HEK293 (cell line): Measurements from ENCODE around the gene MTHFSD.

Source experiments
- CTCF ChIA-PET: fragments of 350-600 bp; formaldehyde crosslinking; extraction: SDS; loops from one replicate; lab custom pipeline; 2021; ENCODE audit warnings: antibody characterized with exemption; lab: Yijun Ruan, JAX
- POLR2A ChIA-PET: fragments of 300-600 bp; formaldehyde crosslinking; extraction: SDS; loops from one replicate; lab custom pipeline; 2020; ENCODE audit warnings: antibody characterized with exemption, inconsistent platforms; lab: Yijun Ruan, JAX
- H3K27ac ChIP-seq: fragments of 200-500 bp; sonication (Bioruptor generic); 2 replicates; pipeline ENCODE4 v1.5.1; 2014; ENCODE audit warnings: low read depth, low read length, control low read depth, inconsistent platforms; ENCODE audit errors: extremely low read depth
- H3K36me3 ChIP-seq, 2 experiments: fragments of 200-500 bp in 1 of 2; sonication (Bioruptor generic) in 1 of 2; 1 replicate in 1 of 2; 2 replicates in 1 of 2; pipeline ENCODE4 v1.5.1; 2014 to 2017; ENCODE audit warnings: inconsistent platforms in 2 of 2, low read length in 2 of 2; ENCODE audit not compliant: control insufficient read depth in 2 of 2, insufficient read depth in 1 of 2
- H3K4me1 ChIP-seq: fragments of 200-500 bp; sonication (Bioruptor generic); 2 replicates; pipeline ENCODE4 v1.5.1; 2014; ENCODE audit warnings: mild to moderate bottlenecking, low read length, inconsistent platforms; ENCODE audit not compliant: control insufficient read depth, insufficient read depth
- H3K4me3 ChIP-seq: 2 replicates; pipeline ENCODE4 v1.5.1; 2011; ENCODE audit warnings: low read depth, mild to moderate bottlenecking, control low read depth, low read length, moderate library complexity
- H3K9me3 ChIP-seq: fragments of 200-500 bp; sonication (Bioruptor generic); 2 replicates; pipeline ENCODE4 v1.5.1; 2014; ENCODE audit warnings: low read depth, low read length, inconsistent platforms; ENCODE audit not compliant: control insufficient read depth, insufficient read depth
- GFI1B ChIP-seq: fragments of 450-650 bp; formaldehyde crosslinking; IDR thresholded peaks from 2 replicates; pipeline ENCODE4 v1.5.1; 2016; ENCODE audit warnings: missing biosample characterization, missing genetic modification characterization
- GLIS1 ChIP-seq: fragments of 450-650 bp; formaldehyde crosslinking; IDR thresholded peaks from 2 replicates; pipeline ENCODE4 v1.5.1; 2016; ENCODE audit warnings: missing biosample characterization, missing genetic modification characterization
- HOXC10 ChIP-seq: sonication (generic); formaldehyde crosslinking; IDR thresholded peaks from 2 replicates; pipeline ENCODE4 v1.8.1; 2023; ENCODE audit warnings: mild to moderate bottlenecking, missing genetic modification reagents
- KLF16 ChIP-seq: fragments of 450-650 bp; formaldehyde crosslinking; IDR thresholded peaks from 2 replicates; pipeline ENCODE4 v1.5.1; 2017; ENCODE audit warnings: missing biosample characterization, missing genetic modification characterization
- MEIS1 ChIP-seq: sonication (generic); formaldehyde crosslinking; IDR thresholded peaks from 2 replicates; pipeline ENCODE4 v1.8.1; 2022; ENCODE audit warnings: missing genetic modification reagents, mild to moderate bottlenecking, borderline replicate concordance
- SETDB1 ChIP-seq: IDR thresholded peaks from one replicate; pipeline ENCODE4 v1.6.1; 2017; ENCODE audit warnings: mild to moderate bottlenecking, low read length, moderate library complexity, mixed read lengths; ENCODE audit not compliant: insufficient read length
- SP2 ChIP-seq: fragments of 450-650 bp; formaldehyde crosslinking; IDR thresholded peaks from 2 replicates; pipeline ENCODE4 v1.5.1; 2016; ENCODE audit warnings: missing biosample characterization, missing genetic modification characterization
- ZBTB1 ChIP-seq: fragments of 450-650 bp; formaldehyde crosslinking; IDR thresholded peaks from 2 replicates; pipeline ENCODE4 v1.5.1; 2016; ENCODE audit warnings: missing biosample characterization, missing genetic modification characterization
- ZNF114 ChIP-seq: fragments of 450-650 bp; formaldehyde crosslinking; IDR thresholded peaks from 2 replicates; pipeline ENCODE4 v1.5.0; 2017; ENCODE audit warnings: missing biosample characterization, missing genetic modification characterization
- ZNF138 ChIP-seq: fragments of 450-650 bp; formaldehyde crosslinking; IDR thresholded peaks from 2 replicates; pipeline ENCODE4 v1.5.1; 2016; ENCODE audit warnings: missing biosample characterization, missing genetic modification characterization, borderline replicate concordance
- ZNF146 ChIP-seq: fragments of 450-650 bp; formaldehyde crosslinking; IDR thresholded peaks from 2 replicates; pipeline ENCODE4 v1.5.1; 2016; ENCODE audit warnings: missing biosample characterization, missing genetic modification characterization
- ZNF155 ChIP-seq: fragments of 450-650 bp; formaldehyde crosslinking; IDR thresholded peaks from 2 replicates; pipeline ENCODE4 v1.5.1; 2016; ENCODE audit warnings: missing biosample characterization, missing genetic modification characterization
- ZNF2 ChIP-seq: fragments of 450-650 bp; formaldehyde crosslinking; IDR thresholded peaks from 2 replicates; pipeline ENCODE4 v1.5.1; 2016; ENCODE audit warnings: missing biosample characterization, missing genetic modification characterization
- ZNF24 ChIP-seq: fragments of 450-650 bp; formaldehyde crosslinking; IDR thresholded peaks from 2 replicates; pipeline ENCODE4 v1.5.1; 2016; ENCODE audit warnings: missing biosample characterization, missing genetic modification characterization
- ZNF248 ChIP-seq: fragments of 450-650 bp; formaldehyde crosslinking; IDR thresholded peaks from 2 replicates; pipeline ENCODE4 v1.5.1; 2017; ENCODE audit warnings: missing biosample characterization, missing genetic modification characterization
- ZNF335 ChIP-seq: fragments of 450-650 bp; formaldehyde crosslinking; conservative IDR thresholded peaks from 2 replicates; pipeline ENCODE4 v1.5.1; 2016; ENCODE audit warnings: missing biosample characterization, missing genetic modification characterization
- ZNF423 ChIP-seq: fragments of 450-650 bp; formaldehyde crosslinking; IDR thresholded peaks from 2 replicates; pipeline ENCODE4 v1.5.1; 2016; ENCODE audit warnings: missing biosample characterization, missing genetic modification characterization
- ZNF488 ChIP-seq: fragments of 450-650 bp; formaldehyde crosslinking; IDR thresholded peaks from 2 replicates; pipeline ENCODE4 v1.5.1; 2016; ENCODE audit warnings: missing biosample characterization, missing genetic modification characterization
- ZNF518A ChIP-seq: fragments of 450-650 bp; formaldehyde crosslinking; conservative IDR thresholded peaks from 2 replicates; pipeline ENCODE4 v1.5.1; 2016; ENCODE audit warnings: low read depth, missing biosample characterization, missing genetic modification characterization
- ZNF544 ChIP-seq: fragments of 450-650 bp; formaldehyde crosslinking; IDR thresholded peaks from 2 replicates; pipeline ENCODE4 v1.5.0; 2017; ENCODE audit warnings: missing biosample characterization, missing genetic modification characterization
- ZNF571 ChIP-seq: fragments of 450-650 bp; formaldehyde crosslinking; IDR thresholded peaks from 2 replicates; pipeline ENCODE4 v1.5.0; 2017; ENCODE audit warnings: missing biosample characterization, missing genetic modification characterization
- ZNF670 ChIP-seq: fragments of 450-650 bp; formaldehyde crosslinking; IDR thresholded peaks from 2 replicates; pipeline ENCODE4 v1.5.1; 2016; ENCODE audit warnings: missing biosample characterization, missing genetic modification characterization, low read depth
- ZNF704 ChIP-seq: fragments of 450-650 bp; formaldehyde crosslinking; IDR thresholded peaks from 2 replicates; pipeline ENCODE4 v1.5.1; 2016; ENCODE audit warnings: missing biosample characterization, missing genetic modification characterization
- ZSCAN5A ChIP-seq: fragments of 450-650 bp; formaldehyde crosslinking; IDR thresholded peaks from 2 replicates; pipeline ENCODE4 v1.5.1; 2016; ENCODE audit warnings: missing biosample characterization, missing genetic modification characterization
- ZXDB ChIP-seq: fragments of 450-650 bp; formaldehyde crosslinking; IDR thresholded peaks from 2 replicates; pipeline ENCODE4 v1.5.1; 2016; ENCODE audit warnings: missing biosample characterization, missing genetic modification characterization
- TF ChIP-seq, protein P1 (sequence below): fragments of 450-650 bp; formaldehyde crosslinking; IDR thresholded peaks from 2 replicates; pipeline ENCODE4; 2016; ENCODE audit warnings: missing biosample characterization, missing genetic modification characterization
- TF ChIP-seq, protein P2 (sequence below): fragments of 450-650 bp; formaldehyde crosslinking; IDR thresholded peaks from 2 replicates; pipeline ENCODE4 v1.5.1; 2017; ENCODE audit warnings: missing biosample characterization, missing genetic modification characterization

The MTHFSD gene

DNA sequence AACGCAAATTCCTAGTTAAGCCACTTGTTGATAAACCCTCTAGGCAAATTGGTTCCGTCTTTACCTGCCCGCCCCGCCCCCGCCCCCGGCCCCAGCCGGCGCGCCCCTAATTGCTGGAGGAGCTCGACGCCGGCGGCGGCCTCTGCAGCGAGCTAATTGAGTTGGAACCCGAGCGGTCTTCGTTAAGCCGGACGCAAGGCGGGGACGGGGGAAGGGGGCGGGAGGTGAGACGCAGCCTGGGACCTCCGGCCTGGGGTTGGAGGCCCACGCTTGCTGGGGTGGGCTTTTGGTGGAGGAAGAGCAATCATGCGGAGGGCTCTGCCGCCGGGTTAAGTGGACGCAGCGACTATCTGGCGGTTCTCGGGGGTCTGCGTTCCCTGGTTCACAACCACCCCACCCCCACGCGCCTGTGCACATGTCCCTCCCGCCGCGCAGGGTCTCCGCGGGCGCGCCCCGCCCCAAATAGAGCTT, 57.4 kb downstream of the MTHFSD start (continued):
- TF ChIP-seq ZNF146 (tag by site-specific recombination), result no peak
- TF ChIP-seq ZNF704 (tag by site-specific recombination), result no peak
- TF ChIP-seq ZNF2 (tag by site-specific recombination), result no peak
- no peak for TF ChIP-seq HOXC10 (CRISPR knock-in tag)
- TF ChIP-seq ZNF423, result no peak
- TF ChIP-seq, protein P1, sequence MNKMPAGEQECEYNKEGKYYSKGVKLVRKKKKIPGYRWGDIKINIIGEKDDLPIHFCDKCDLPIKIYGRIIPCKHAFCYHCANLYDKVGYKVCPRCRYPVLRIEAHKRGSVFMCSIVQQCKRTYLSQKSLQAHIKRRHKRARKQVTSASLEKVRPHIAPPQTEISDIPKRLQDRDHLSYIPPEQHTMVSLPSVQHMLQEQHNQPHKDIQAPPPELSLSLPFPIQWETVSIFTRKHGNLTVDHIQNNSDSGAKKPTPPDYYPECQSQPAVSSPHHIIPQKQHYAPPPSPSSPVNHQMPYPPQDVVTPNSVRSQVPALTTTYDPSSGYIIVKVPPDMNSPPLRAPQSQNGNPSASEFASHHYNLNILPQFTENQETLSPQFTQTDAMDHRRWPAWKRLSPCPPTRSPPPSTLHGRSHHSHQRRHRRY, result no peak
- no peak for TF ChIP-seq ZNF571 (tag by site-specific recombination)
- TF ChIP-seq ZNF114 (tag by site-specific recombination), result no peak
- TF ChIP-seq ZNF335 (tag by site-specific recombination), result no peak
- TF ChIP-seq ZNF670, result no peak

- no peaks in the 10 kb centered on the region for H3K36me3 ChIP-seq
- TF ChIP-seq ZSCAN5A (tag by site-specific recombination) (no peak), ZNF138 (no peak), ZNF155 (tag by site-specific recombination) (no peak), GFI1B (tag by site-specific recombination) (no peak), ZXDB (tag by site-specific recombination) (no peak), MEIS1 (CRISPR knock-in tag) (no peak), ZNF544 (tag by site-specific recombination) (no peak), ZNF248 (tag by site-specific recombination) (no peak), ZNF518A (tag by site-specific recombination) (no peak), SP2 (tag by site-specific recombination) (no peak), ZNF488 (tag by site-specific recombination) (no peak), GLIS1 (tag by site-specific recombination) (no peak), ZNF24 (tag by site-specific recombination) (no peak), KLF16 (tag by site-specific recombination) (no peak), SETDB1 (no peak), ZBTB1 (no peak)
- TF ChIP-seq, protein P1, result no peak
- TF ChIP-seq, protein P2, sequence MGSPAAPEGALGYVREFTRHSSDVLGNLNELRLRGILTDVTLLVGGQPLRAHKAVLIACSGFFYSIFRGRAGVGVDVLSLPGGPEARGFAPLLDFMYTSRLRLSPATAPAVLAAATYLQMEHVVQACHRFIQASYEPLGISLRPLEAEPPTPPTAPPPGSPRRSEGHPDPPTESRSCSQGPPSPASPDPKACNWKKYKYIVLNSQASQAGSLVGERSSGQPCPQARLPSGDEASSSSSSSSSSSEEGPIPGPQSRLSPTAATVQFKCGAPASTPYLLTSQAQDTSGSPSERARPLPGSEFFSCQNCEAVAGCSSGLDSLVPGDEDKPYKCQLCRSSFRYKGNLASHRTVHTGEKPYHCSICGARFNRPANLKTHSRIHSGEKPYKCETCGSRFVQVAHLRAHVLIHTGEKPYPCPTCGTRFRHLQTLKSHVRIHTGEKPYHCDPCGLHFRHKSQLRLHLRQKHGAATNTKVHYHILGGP (tag by site-specific recombination), result no peak
- no peaks in the 10 kb centered on the region for H3K4me1 ChIP-seq
- H3K9me3 ChIP-seq, result no peaks in the 10 kb centered on the region
- ChIA-PET CTCF (no interaction called here), POLR2A (no interaction called here)
- H3K4me3 ChIP-seq, result no peak overlapping the region
- no peak overlapping the region for H3K27ac ChIP-seq
Observed at GRCh38 chr16:86496929-86497461, 58.0 kb downstream of the MTHFSD start.
